HFFc6 (cell line): ENCODE results near the gene CD247. TPM values are rescaled to one million over a fixed set of nuclear protein-coding genes. Genes with fewer than 3 reads are reported as not detected.
A peak's percentile ranks its signal among the peaks of the same experiment; 100 is the strongest.

Experiments
- DNase-seq: peaks from one replicate; pipeline ENCODE4 v3.0.0-alpha.2; 2018
- H3K27ac Mint-ChIP-seq: 2 replicates; pipeline ENCODE4 v1.8.0; 2020; ENCODE audit warnings: mild to moderate bottlenecking, mixed read lengths
- H3K27me3 Mint-ChIP-seq: 2 replicates; pipeline ENCODE4 v1.8.0; 2021; ENCODE audit warnings: mild to moderate bottlenecking, moderate library complexity, mixed read lengths; ENCODE audit not compliant: insufficient read depth
- H3K36me3 Mint-ChIP-seq: 2 replicates; pipeline ENCODE4 v1.8.0; 2021; ENCODE audit warnings: low read depth, mixed read lengths
- H3K4me1 Mint-ChIP-seq: 2 replicates; pipeline ENCODE4 v1.8.0; 2020; ENCODE audit warnings: low read depth, mixed read lengths
- H3K4me3 Mint-ChIP-seq: 2 replicates; pipeline ENCODE4 v1.8.0; 2020; ENCODE audit warnings: mild to moderate bottlenecking, moderate library complexity, mixed read lengths
- H3K9me3 Mint-ChIP-seq: 2 replicates; pipeline ENCODE4 v1.8.0; 2020; ENCODE audit warnings: mild to moderate bottlenecking, mixed read lengths
- total RNA-seq, 6 experiments: library from RNA; stranded (reverse); fragmentation: NEBNext Ultra II Directional; extraction: Animal tissue kit (Norgen Biotek cat#: 25700); gene quantifications; 2 replicates in 1 of 6; 3 replicates in 5 of 6; pipeline ENCODE4 v1.2.3, GENCODE V29; 2021
- TF ChIP-seq, protein P1 (sequence below): fragments of 200-600 bp; sonication (generic); IDR thresholded peaks from 2 replicates; pipeline ENCODE4 v1.5.0; 2021; ENCODE audit warnings: antibody characterized with exemption, mild to moderate bottlenecking

CD247 gene
- total RNA-seq, 6 experiments from 2014 or later = not detected

DNA sequence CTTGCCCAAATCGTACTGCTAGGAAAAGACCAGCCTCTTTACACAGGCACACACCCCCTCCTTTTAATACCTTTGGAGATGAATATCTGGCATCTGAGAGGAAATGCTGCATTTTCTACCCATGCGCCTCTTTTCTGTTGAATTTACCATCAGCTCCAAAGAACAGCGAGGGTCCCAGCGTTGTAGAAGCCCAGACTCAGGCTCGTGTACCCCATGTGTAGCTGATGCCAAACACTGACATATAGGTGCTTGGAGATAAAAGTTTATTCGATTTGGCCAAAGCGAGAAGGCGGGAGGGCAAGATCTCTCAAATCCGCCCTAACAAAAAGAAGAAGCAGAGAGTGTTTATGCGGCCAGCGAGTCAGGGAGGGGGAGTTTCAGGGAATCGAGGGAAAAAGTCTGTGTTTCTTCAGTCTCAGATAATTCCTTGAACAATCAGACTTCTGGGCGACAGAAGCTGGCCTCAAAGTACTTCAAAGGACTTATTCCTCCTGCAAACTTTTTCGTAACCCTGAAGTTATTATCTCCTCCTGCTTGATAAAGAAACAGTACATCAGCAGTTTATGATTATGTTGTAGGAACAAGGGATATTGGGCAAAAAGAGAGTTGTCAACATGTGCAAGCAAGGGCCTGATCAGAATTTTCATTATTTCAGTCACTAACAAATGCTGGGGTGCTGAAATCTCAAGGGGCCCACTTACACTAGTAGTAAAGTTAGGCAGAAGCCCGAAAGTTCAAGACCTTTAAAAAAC lies 35.9 kb upstream of the CD247 start:
- Mint-ChIP-seq H3K9me3 (no peaks in the 10 kb centered on the region), H3K27me3 (peaks cover 13% of the 10 kb centered on the region), H3K4me3 (peak overlapping the region; percentile 92), H3K27ac (no peak overlapping the region), H3K36me3 (no peaks in the 10 kb centered on the region), H3K4me1 (peaks cover 9% of the 10 kb centered on the region)
- no peak for DNase-seq
- TF ChIP-seq, protein P1, sequence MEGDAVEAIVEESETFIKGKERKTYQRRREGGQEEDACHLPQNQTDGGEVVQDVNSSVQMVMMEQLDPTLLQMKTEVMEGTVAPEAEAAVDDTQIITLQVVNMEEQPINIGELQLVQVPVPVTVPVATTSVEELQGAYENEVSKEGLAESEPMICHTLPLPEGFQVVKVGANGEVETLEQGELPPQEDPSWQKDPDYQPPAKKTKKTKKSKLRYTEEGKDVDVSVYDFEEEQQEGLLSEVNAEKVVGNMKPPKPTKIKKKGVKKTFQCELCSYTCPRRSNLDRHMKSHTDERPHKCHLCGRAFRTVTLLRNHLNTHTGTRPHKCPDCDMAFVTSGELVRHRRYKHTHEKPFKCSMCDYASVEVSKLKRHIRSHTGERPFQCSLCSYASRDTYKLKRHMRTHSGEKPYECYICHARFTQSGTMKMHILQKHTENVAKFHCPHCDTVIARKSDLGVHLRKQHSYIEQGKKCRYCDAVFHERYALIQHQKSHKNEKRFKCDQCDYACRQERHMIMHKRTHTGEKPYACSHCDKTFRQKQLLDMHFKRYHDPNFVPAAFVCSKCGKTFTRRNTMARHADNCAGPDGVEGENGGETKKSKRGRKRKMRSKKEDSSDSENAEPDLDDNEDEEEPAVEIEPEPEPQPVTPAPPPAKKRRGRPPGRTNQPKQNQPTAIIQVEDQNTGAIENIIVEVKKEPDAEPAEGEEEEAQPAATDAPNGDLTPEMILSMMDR = no peak

DNA sequence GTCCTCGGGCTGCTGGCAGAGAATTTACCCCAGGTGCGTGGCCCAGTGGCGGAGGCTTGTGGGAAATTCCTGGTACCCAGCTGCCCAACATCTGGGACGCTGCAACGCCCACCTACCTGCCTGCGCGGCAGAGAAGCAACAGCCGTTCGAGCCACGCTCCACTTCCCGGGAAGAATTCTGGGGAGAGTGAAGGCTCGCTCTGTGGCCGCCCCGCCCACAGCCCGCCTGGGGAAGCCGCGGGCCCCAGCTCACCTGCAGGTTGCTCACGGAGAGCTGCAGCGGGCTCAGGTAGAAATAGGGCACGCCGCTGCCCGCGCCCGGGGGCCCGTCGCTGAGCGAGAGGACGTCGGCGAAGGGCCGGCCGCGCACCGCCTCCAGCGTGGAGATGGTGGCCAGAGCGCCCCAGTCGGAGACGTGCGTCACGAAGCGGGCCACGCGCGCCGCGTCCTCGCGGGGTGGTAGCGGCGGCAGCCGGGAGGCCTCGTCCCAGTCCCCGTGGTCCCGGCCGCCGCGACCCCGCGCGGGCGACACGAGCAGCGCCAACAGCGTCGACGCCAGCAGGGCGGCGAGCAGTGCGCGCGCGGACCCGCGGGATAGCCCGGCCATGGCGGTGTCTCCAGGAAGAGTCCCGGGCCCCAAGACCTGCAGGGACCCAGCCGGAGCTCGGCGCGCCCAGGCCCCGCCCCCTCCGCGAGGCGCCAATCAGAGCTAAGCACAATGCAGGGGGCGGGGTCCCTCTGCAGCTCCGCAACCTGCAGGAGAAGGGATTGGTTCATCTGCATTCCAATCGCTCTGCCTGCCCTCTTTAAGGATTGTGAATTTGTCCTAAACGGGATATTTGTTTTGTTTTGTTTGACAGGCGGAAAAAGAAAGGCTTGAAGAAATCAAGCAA lies 35.1 kb upstream of the CD247 start, which contains the start of gene CREG1:
Gene CREG1, minus strand, starts transcription at position 627 of the 892 bp plus-strand sequence.
- peaks cover 11% of the 10 kb centered on the region for H3K27me3 Mint-ChIP-seq
- no peaks in the 10 kb centered on the region for H3K36me3 Mint-ChIP-seq
- DNase-seq = peak; percentile 82
- peak within 1 kb of the TSS; percentile 92 for H3K4me3 Mint-ChIP-seq
- H3K9me3 Mint-ChIP-seq = no peaks in the 10 kb centered on the region
- TF ChIP-seq, protein P1 = peak; percentile 28; the same call in 1 of the 2 replicates
- peaks cover 14% of the 10 kb centered on the region for H3K4me1 Mint-ChIP-seq
- no peak within 1 kb of the TSS for H3K27ac Mint-ChIP-seq

DNA sequence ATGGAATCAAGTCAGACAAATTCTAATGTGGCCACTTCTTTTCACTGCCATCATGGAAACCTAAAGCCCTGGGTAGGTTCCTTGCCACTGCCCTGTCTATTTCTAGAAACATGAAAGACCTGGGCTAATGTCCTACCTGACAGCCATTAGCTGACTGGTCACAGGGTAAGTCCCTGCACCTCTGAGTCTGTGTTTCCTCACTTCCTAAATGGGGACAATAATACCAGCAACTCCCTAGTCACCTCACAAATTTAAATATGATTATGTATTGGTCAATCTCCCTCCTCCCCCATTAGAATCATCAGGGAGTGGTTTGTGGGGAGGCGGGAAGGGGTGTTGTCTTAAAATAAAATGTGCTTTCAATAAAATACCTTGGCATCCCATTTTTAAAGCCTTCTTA lies 33.0 kb upstream of the CD247 start:
- Mint-ChIP-seq H3K27me3 (peaks cover 2% of the 10 kb centered on the region), H3K9me3 (no peaks in the 10 kb centered on the region), H3K27ac (no peak overlapping the region), H3K4me1 (peaks cover 14% of the 10 kb centered on the region), H3K36me3 (no peaks in the 10 kb centered on the region), H3K4me3 (no peak overlapping the region)
- DNase-seq = no peak
- TF ChIP-seq, protein P1 = no peak

DNA sequence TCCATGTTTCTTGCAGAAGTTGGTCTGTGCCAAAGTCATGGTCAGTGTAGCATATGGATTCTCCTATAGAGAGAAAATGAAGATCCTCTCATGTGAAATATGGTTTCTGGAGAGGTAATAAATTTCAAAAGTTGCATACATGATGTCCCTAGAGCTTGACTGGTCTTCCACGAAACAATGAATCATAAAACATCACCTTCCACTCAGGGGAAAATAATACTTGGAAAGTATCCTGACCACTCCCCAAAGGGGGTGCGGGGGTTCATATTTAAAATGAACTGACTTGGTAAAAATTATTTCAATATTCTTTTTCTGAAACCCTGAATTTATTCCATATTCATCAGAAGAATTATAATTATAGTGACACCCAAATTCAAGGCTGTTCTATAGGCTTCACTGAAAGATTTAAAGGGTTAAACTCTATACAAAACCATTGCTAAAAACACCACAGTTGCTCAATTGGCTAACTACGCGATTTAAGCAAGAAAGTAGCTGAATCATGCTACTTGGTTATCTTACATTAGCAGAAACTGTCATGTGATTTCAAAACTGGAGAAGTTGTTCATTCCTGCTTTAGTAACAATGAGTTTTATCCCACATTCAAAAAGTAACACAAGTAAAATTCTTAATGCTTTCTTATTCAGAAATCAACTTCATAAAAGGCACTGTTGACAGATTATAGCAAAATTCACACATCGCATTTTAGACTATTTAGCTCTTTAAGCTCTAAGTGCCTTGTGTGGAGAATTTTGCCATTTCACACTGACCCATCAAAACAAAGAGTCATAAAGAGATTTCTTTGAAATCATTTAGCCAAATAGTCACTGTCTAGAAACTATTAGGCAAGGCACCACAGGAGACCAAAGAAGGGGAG lies 30.0 kb upstream of the CD247 start:
- TF ChIP-seq, protein P1 = no peak
- peak; percentile 34 for DNase-seq
- Mint-ChIP-seq H3K9me3 (no peaks in the 10 kb centered on the region), H3K27ac (peak overlapping the region; percentile 37; the same call in 1 of the 2 replicates), H3K36me3 (no peaks in the 10 kb centered on the region), H3K4me1 (peaks cover 5% of the 10 kb centered on the region; the same call in 1 of the 2 replicates), H3K27me3 (peaks cover 2% of the 10 kb centered on the region; the same call in 1 of the 2 replicates), H3K4me3 (no peak overlapping the region)

DNA sequence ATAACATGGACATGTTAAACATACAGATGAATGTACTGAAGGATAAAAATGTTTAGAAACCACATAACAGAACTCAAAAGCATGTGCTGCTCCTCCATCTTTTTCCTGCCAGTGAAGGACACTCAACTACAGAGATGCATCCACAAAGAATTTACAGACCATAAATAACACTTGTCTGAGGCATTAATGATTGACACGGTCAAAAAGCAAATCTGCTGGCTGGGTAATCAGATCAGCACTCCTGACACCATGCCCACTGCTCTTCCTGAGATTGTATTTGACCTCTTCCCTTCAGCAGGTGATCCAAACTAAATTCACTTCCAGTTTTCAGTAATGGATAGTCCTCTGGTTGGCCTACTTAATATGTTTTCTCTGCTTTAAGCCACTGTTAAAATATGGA lies 28.6 kb upstream of the CD247 start:
- Mint-ChIP-seq H3K9me3 (no peaks in the 10 kb centered on the region), H3K36me3 (no peaks in the 10 kb centered on the region), H3K4me3 (no peak overlapping the region), H3K27me3 (peaks cover 2% of the 10 kb centered on the region), H3K4me1 (peaks cover 5% of the 10 kb centered on the region; the same call in 1 of the 2 replicates), H3K27ac (no peak overlapping the region)
- TF ChIP-seq, protein P1 = no peak
- no peak for DNase-seq
